WI38 (cell line): ENCODE results near the gene PIGM.

Source experiments
- H3K4me3 ChIP-seq: 2 replicates; pipeline ENCODE4 v1.5.1; 2011; ENCODE audit warnings: low read depth, mild to moderate bottlenecking, control low read depth, low read length
- CTCF ChIP-seq: IDR thresholded peaks from 2 replicates; pipeline ENCODE4 v1.5.1; 2012; ENCODE audit warnings: low read depth, mild to moderate bottlenecking, control low read depth, low read length

Gene PIGM

GRCh38 chr1:160030657-160031364 lies 979 bp downstream of the PIGM start:
- H3K4me3 ChIP-seq = peak overlapping the region; percentile 89
- no peak for TF ChIP-seq CTCF

GRCh38 chr1:160028426-160028825 lies 3.4 kb downstream of the PIGM start:
- no peak overlapping the region for H3K4me3 ChIP-seq
- TF ChIP-seq CTCF = no peak

GRCh38 chr1:160025314-160025713 lies 6.5 kb downstream of the PIGM start:
- no peak for TF ChIP-seq CTCF
- H3K4me3 ChIP-seq = no peak overlapping the region

GRCh38 chr1:160024195-160024905 lies 7.4 kb downstream of the PIGM start:
- no peak for TF ChIP-seq CTCF
- H3K4me3 ChIP-seq = no peak overlapping the region

- no peak overlapping the region for H3K4me3 ChIP-seq
- TF ChIP-seq CTCF = no peak
Observed at GRCh38 chr1:160022330-160023310, 9.2 kb downstream of the PIGM start.

- no peak for TF ChIP-seq CTCF
- no peak overlapping the region for H3K4me3 ChIP-seq
Observed at GRCh38 chr1:160021376-160022074, 10.3 kb downstream of the PIGM start.
